ENCODE results near the gene SSU72.
A peak's percentile ranks its signal among the peaks of the same experiment; 100 is the strongest.

DNA sequence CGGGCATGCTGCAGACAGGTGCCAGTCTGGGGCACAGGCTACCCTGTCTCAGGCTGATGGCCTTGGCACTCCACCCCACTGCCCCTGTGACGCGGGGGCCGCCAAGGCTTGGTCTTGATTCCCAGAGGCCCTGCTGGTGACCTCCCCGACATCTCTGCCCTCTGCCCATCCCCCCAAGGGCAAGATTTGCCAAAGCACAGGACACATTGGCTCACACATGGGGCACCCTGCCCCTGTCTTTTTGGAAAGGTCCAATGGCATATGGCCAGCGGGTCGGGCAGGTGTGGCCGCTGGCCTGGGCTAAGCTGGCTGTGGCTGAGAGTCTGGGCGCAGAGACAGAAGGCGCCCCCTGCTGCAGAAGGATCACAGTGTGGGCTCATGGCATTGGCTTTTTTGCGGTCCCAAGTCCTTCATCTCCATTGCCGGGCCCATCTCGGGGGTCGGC is 45.3 kb upstream of the SSU72 start:
- TF ChIP-seq, protein P1, sequence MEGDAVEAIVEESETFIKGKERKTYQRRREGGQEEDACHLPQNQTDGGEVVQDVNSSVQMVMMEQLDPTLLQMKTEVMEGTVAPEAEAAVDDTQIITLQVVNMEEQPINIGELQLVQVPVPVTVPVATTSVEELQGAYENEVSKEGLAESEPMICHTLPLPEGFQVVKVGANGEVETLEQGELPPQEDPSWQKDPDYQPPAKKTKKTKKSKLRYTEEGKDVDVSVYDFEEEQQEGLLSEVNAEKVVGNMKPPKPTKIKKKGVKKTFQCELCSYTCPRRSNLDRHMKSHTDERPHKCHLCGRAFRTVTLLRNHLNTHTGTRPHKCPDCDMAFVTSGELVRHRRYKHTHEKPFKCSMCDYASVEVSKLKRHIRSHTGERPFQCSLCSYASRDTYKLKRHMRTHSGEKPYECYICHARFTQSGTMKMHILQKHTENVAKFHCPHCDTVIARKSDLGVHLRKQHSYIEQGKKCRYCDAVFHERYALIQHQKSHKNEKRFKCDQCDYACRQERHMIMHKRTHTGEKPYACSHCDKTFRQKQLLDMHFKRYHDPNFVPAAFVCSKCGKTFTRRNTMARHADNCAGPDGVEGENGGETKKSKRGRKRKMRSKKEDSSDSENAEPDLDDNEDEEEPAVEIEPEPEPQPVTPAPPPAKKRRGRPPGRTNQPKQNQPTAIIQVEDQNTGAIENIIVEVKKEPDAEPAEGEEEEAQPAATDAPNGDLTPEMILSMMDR (conservative IDR thresholded peaks at IDR 0.05; ENCODE audit: low read depth, low read length), result peak; percentile 38; the same call in 1 of the 2 replicates
- TF ChIP-seq EZH2 (IDR thresholded peaks at IDR 0.05; ENCODE audit: borderline replicate concordance, low read depth, low read length, poor library complexity, severe bottlenecking), result no peak
